Adrenal gland (tissue), 12 donors: Measurements from ENCODE around the gene ADCY2. TPM values are rescaled to one million over a fixed set of nuclear protein-coding genes. Genes with fewer than 3 reads are reported as not detected.

ENCODE experiments used
- DNase-seq, 7 donors: peaks; one replicate each; pipeline ENCODE4 v3.0.0-alpha.2; 2019 to 2020
- H3K27ac ChIP-seq, 5 donors: fragments of 200-600 bp; sonication (generic) in 4 of 5; 1 replicate in 3 of 5; 2 replicates in 2 of 5; pipeline versions ENCODE4 v1.5.1 to v1.8.0; 2016 to 2020; ENCODE audit warnings: mild to moderate bottlenecking in 1 of 5
- H3K27me3 ChIP-seq: fragments of 200-600 bp; 2 replicates; pipeline ENCODE4 v1.8.0; 2021
- H3K36me3 ChIP-seq, 2 donors: fragments of 200-600 bp; replicated peaks in 1 of 2; 1 replicate in 1 of 2; 2 replicates in 1 of 2; pipeline versions ENCODE4 v1.5.1 to v1.8.0; 2018 to 2022
- H3K4me1 ChIP-seq, 2 donors: fragments of 200-600 bp; replicated peaks in 1 of 2; 1 replicate in 1 of 2; 2 replicates in 1 of 2; pipeline versions ENCODE4 v1.5.1 to v1.8.0; 2018 to 2021
- H3K4me3 ChIP-seq, 4 donors: fragments of 200-600 bp; sonication (generic) in 3 of 4; one replicate each; pipeline ENCODE4 v1.5.1; 2016 to 2018
- H3K9me3 ChIP-seq, 3 donors: fragments of 200-600 bp; sonication (generic) in 1 of 3; replicated peaks in 1 of 3; 1 replicate in 2 of 3; 2 replicates in 1 of 3; pipeline versions ENCODE4 v1.5.1 to v1.8.0; 2016 to 2021
- POLR2A ChIP-seq, 2 donors: fragments of 450-650 bp; IDR thresholded peaks; one replicate each; pipeline ENCODE4 v1.6.1; 2017; ENCODE audit warnings: antibody characterized with exemption in 2 of 2, mild to moderate bottlenecking in 2 of 2, moderate library complexity in 1 of 2
- WGBS, 4 donors: extraction: QIAGEN DNeasy Blood & Tissue Kit in 2 of 4; methylation state at CpG; one replicate each; pipeline versions ENCODE4 v1.1.5 to v1.1.7; 2013 to 2017; 5-methylcytosine and 5-hydroxymethylcytosine counted together
- intact Hi-C, 2 donors: fragments of 100-400 bp; cut with DNase I; formaldehyde crosslinking; loops; one replicate each; pipeline versions ENCODE4 v1.14.1 to v1.15.0; 2022 to 2023
- polyA plus RNA-seq, 3 donors: library from polyadenylated mRNA; stranded (reverse); fragments of 200-250 nt in 2 of 3; fragments of 350-450 nt in 1 of 3; fragmentation: Illumina TruSeq in 1 of 3; extraction: RNeasy Lipid Tissue Mini Kit (QIAGEN cat#74804) in 1 of 3; gene quantifications; one replicate each; pipeline ENCODE4 v1.2.3, GENCODE V29; 2013 to 2014
- total RNA-seq, 9 donors: library from RNA; depleted of rRNA in 4 of 9; stranded (reverse); fragments of >200 nt in 4 of 9; fragments of 120-200 nt in 1 of 9; fragmentation: NEBNext Ultra II Directional in 1 of 9; extraction: Animal tissue kit (Norgen Biotek cat#: 25700) in 1 of 9; gene quantifications; one replicate each; pipeline versions ENCODE4 v1.1.0 to v1.2.4, GENCODE V29; 2013 to 2023
- TF ChIP-seq, protein P1 (sequence below), 6 experiments: fragments of 450-650 bp in 4 of 6; fragments of 200-600 bp in 2 of 6; sonication (generic) in 1 of 6; IDR thresholded peaks; 1 replicate in 5 of 6; 2 replicates in 1 of 6; pipeline versions ENCODE4 v1.5.1 to v1.8.0; 2016 to 2021; ENCODE audit warnings: antibody characterized with exemption in 6 of 6, mild to moderate bottlenecking in 2 of 6, moderate library complexity in 1 of 6
- donor health status: healthy with polysubstance abuse.
- donor health status: Bipolar disorder and iron deficiency.
- donor health status: DM: yes; HTN: yes; CAD: no.
- donor health status: DM: no; HTN: no; CAD: no.
- donor health status: DM: no; HTN: no; CAD: no.
- donor health status: DM: yes; HTN: yes; CAD: no.

ADCY2 gene
- total and polyA plus RNA-seq, 12 donors = 0.85 to 6.6 (median 2.3) TPM

DNA sequence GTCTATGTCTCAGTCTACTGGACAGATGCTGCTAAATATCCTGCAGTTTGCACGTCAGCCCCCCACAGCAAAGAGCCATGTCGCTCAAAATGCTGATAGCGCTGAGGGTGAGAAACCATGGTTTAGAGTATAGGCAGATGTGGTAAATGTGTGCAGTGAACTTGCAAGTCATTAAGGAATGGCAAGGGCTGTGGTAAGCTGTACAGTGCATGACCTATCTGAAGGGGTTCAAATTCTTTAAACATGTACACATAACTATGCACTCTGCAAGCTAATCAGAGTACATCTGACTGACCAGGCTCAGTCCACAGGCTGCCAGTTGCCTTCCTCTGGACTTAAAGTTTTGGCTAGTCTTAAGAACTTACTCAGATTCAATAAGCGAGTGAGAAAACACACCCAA lies 284.3 kb downstream of the ADCY2 start:
- H3K27me3 ChIP-seq = no peaks in the 10 kb centered on the region
- no peaks in the 10 kb centered on the region for H3K4me1 ChIP-seq
- H3K36me3 ChIP-seq = no peaks in the 10 kb centered on the region
- intact Hi-C loops = no loop called here
- TF ChIP-seq, protein P1, sequence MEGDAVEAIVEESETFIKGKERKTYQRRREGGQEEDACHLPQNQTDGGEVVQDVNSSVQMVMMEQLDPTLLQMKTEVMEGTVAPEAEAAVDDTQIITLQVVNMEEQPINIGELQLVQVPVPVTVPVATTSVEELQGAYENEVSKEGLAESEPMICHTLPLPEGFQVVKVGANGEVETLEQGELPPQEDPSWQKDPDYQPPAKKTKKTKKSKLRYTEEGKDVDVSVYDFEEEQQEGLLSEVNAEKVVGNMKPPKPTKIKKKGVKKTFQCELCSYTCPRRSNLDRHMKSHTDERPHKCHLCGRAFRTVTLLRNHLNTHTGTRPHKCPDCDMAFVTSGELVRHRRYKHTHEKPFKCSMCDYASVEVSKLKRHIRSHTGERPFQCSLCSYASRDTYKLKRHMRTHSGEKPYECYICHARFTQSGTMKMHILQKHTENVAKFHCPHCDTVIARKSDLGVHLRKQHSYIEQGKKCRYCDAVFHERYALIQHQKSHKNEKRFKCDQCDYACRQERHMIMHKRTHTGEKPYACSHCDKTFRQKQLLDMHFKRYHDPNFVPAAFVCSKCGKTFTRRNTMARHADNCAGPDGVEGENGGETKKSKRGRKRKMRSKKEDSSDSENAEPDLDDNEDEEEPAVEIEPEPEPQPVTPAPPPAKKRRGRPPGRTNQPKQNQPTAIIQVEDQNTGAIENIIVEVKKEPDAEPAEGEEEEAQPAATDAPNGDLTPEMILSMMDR (IDR thresholded peaks at IDR 0.05) = no peak
- no peak for TF ChIP-seq POLR2A (IDR thresholded peaks at IDR 0.05)
- 81 to 91% (median 87%) methylated on average over 4 of the region's 4 CpGs for WGBS, 4 donors
- no peak for DNase-seq
- no peak overlapping the region for H3K27ac ChIP-seq
- H3K4me3 ChIP-seq = no peak overlapping the region
- no peaks in the 10 kb centered on the region for H3K9me3 ChIP-seq

DNA sequence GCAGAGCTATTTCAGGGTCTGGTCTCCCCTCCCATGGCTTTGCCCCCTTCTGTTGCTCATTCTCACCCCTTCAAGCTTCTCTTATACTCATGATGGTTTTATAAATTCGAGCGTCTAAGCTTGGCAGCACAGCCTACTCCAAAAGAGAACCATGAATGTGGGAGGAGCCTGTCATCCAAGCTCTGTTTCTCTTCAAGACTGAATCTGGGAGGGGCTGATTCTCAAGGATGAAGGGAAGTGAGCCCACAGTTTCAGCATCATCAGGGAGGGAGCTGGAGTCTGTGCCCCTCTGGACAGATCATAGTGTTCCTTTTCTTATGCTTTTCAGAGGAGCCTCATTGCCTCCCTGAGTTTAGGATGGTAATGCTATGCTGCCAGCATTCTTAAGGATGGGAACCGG lies 286.4 kb downstream of the ADCY2 start:
- no peak overlapping the region for H3K27ac ChIP-seq
- WGBS, 4 donors = 64 to 79% (median 70%) methylated on average over 3 of the region's 3 CpGs

DNA sequence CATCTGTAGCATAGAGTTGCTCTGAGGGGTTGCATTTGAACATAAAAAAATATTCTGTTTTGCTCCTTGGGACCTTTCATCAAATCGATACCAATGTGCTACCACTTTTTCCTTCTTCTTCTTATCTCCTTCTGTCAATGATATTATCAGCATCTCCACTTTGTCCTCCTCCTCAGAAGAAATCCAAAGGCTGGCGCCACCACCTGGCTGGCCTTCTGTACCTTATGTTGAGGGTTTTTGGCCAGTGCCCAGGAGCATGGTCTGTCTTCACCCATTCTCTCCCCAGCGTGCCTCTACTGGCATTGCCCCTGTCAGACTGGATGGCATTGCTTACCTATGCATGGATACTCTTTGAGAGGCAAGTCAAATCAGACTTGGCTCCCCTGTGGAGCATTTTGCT lies 287.8 kb downstream of the ADCY2 start:
- Histone ChIP-seq H3K9me3 (no peaks in the 10 kb centered on the region), H3K4me3 (no peak overlapping the region), H3K27me3 (no peaks in the 10 kb centered on the region), H3K4me1 (no peaks in the 10 kb centered on the region), H3K36me3 (no peaks in the 10 kb centered on the region), H3K27ac (no peak overlapping the region)
- WGBS, 4 donors = 71 to 79% (median 79%) methylated on average over 3 of the region's 3 CpGs
- DNase-seq = no peak
- intact Hi-C loops = no loop called here
- no peak for TF ChIP-seq POLR2A (IDR thresholded peaks at IDR 0.05)
- TF ChIP-seq, protein P1 (IDR thresholded peaks at IDR 0.05) = no peak

More for the DNA sequence above, 286.4 kb downstream of the ADCY2 start:
- Histone ChIP-seq H3K9me3 (no peaks in the 10 kb centered on the region), H3K4me1 (no peaks in the 10 kb centered on the region), H3K4me3 (no peak overlapping the region), H3K36me3 (no peaks in the 10 kb centered on the region), H3K27me3 (no peaks in the 10 kb centered on the region)
- intact Hi-C loops = no loop called here
- no peak for DNase-seq
- TF ChIP-seq, protein P1 (IDR thresholded peaks at IDR 0.05) = no peak
- TF ChIP-seq POLR2A (IDR thresholded peaks at IDR 0.05) = no peak

DNA sequence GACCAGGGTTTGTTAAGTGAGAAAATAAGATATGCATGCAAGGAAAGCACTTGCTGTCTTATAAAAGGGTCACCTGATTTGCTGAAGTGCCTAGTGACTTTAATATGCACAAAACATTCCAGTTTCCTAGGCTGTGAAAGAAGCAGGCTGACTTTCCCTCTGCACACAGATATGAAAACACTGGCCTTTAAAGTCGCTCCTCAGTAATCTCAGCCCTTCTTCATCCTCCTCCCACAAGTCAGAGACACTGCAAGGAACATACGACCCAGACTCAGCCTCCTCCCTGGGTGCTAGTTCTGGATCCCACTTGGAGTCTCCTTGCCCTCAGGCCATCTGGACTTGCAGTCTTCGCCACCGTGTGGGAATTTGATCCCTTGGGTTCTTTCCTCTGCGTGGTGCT lies 288.9 kb downstream of the ADCY2 start:
- H3K27me3 ChIP-seq = no peaks in the 10 kb centered on the region
- 79 to 91% (median 85%) methylated on average over 4 to 5 of the region's 5 CpGs for WGBS, 4 donors
- no peak for DNase-seq
- intact Hi-C loops = no loop called here
- no peaks in the 10 kb centered on the region for H3K4me1 ChIP-seq
- H3K9me3 ChIP-seq = no peaks in the 10 kb centered on the region
- H3K36me3 ChIP-seq = no peaks in the 10 kb centered on the region
- no peak for TF ChIP-seq POLR2A (IDR thresholded peaks at IDR 0.05)
- TF ChIP-seq, protein P1 (IDR thresholded peaks at IDR 0.05) = no peak
- no peak overlapping the region for H3K27ac ChIP-seq
- no peak overlapping the region for H3K4me3 ChIP-seq
